Measurements from ENCODE around the gene ANKH.

ANKH gene

GRCh38 chr5:14730881-14731280 is 140.7 kb downstream of the ANKH start:
- DNase-seq = no peak

GRCh38 chr5:14730466-14730865 is 141.1 kb downstream of the ANKH start:
- no peak for DNase-seq

DNA sequence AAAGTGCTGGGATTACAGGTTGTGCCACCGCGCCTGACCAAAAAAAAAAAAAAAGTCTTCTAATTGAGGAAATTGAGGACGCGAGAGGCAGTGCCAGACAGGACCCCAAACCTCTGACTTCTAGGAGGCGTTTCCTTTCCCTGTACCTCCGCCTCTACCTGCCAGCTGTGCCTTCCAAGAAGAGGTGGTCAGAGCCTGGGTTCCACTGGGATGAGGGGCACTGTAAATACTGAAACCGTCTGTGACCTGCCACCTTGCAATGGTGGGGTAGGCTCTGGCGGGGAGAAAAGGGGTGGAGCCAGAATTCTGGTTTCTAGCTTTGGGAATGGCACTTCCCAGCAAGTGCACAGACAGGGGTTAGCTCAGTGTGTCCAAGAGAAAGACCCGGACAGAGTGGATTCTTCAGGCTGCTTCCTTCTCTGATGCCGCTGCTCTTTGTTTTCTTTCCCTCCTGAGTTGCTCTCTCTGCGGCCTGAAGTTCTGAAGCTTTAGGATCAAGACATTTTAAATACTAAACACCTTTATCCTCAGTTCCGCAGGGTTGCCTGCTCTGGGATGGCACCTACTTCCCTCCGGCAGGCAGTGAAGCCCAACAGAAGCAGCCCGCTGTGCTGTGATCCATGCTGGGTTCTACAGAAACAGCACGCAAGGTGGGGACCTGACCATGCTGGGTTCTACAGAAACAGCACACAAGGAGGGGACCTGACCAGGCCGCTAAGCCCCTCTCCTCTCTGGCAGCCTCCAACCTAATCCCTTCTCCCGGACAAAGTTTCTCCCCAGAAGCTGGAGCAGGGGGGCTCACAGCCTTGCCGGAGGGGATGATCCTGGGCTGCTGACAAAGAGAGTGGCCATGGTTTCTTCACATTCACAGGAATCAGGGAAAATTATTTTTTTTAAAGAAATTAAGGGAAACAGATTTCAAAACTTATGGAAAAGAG is 141.9 kb downstream of the ANKH start:
- no peak for DNase-seq

DNA sequence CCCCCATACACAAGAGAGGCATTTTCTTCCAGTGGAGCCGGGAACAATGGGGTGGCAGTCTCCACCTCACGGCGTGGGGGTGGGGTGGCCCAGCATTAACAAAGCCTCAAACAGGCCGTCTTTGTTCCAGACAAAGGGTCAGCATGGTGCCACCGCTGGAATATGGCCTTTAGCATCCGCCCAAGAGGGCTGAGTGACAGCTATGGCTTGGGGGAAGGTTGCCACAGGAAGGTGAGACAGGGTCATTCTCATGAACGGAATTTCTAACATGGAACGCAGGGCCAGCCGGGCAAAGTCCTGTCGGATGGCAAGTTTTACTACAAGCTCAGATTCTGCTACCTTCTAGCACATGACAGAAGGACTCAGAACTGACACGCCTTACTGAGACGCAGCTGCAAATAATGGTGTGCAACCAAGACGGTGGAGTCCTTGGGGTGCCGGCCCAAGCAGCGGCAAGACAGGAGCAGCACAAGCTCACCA is 143.1 kb downstream of the ANKH start:
- no peak for DNase-seq

DNA sequence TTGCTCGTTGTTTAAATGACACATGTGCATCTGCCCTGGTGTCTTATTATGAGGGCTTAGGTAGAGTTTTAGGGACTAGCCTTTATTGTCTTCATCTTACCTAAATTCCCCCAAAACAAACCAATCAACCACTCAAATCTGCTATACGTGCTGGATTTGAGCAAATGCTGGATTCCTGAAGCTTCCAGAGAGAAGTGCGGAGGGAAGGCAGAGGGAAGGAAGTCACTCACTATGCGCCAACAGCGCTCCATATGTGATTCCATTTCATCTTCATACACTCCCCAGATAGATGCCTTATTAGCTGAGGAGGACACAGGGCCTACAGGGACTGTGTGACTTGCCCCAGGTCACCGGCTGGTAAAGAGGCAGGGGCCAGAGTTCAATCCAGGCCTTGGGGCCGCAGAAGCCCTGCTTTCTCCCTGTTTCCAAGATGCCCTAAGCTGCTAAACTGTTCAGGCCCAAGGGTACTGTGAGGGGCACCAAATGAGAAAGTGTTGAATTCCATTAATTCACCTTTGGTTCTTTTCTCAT is 143.6 kb downstream of the ANKH start:
- no peak for DNase-seq

GRCh38 chr5:14727428-14727865 is 144.1 kb downstream of the ANKH start:
- peak in 1 of 2 experiments; percentile 78 for DNase-seq

DNA sequence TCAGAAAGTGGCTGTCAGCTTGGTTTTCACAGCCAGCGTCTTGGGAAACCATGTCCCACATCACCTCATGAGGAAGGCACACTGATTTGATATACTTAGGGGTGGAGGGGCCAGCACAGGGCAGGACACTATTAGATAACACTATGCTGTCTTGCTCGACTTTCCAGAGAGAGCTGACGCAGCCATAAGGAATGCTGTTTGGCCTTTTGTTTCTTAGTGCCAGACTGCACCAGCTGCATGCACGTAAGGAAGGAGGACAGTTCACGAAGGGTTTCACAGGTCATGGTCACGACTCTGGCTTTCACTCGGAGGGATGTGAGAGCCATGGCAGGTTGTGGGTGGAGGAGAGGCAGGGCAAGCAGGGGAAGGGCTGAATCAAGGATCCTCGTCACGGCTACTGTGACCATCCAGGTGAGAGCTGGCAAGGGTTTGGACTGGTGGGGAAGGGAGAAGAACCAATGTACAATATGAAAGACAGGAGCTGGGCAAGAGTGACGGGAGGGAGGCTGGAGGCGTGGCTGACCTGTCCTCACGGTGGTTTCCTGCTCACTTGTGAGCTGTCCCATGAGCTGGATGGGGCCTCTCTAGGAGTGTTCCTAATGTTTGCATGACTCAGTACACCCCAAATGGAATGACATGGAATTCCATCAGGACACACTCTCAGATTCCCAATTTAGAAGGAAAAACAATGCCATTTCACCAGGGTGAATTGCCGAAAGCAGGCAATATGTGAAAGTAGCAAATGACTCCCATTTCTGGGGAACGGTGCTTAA is 145.3 kb downstream of the ANKH start:
- no peak for DNase-seq

DNA sequence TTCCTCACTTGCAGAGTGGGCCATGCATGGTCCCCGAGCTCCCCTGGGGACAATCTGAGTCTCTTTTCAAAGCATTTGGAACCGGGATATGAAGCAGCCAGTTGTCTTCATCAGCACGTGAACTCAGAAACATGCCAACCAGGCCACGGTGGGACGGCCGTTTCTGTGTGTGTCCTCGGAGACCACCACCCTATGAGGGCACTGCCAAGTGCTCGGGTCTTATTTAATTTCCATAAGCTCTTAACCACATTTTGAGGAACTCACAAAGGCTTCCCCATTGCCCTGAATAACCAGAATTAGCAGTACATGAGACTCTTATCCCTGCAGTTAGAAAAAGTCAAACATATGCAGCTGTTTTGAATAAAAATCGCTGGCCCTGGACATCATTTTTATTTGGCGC is 146.9 kb downstream of the ANKH start:
- no peak for DNase-seq

DNA sequence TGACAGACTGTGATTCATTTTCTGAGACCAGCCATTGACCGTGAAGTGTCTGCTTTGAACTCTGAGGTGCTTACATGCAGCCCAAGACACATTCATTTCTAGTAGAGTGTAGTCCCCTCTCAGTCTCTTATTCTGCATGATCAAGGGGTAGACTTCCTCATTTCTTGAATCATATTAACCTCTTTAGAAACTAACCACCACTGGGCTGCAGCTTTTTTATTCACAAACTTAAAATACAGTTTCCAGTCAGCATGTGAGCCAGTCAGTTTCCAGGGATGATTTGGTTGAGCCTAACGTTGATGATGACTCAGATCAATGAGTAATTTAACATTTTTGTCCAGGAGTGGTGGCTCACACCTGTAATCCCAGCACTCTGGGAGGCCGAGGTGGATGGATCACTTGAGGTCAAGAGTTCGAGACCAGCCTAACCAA is 147.9 kb downstream of the ANKH start:
- no peak for DNase-seq

DNA sequence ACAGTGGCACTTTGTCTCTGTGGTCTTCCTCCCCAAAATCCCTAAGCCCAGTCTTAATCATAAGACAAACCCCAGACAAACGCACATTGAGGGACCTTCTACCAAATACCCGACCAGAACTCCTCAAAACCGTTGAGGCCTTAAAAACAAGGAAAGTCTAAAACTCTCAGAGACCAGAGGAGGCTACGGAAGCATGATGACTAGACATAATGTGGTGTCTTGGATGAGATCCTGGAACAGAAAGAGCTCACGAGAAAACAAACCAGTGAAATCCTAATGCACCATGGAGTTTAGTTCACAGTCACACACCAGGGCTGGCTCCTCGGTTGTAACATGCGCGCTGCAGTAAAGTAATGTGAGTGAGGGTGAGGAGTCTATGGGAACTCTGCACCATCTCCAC is 148.7 kb downstream of the ANKH start:
- no peak for DNase-seq

- no peak for DNase-seq
These were observed 149.5 kb downstream of the ANKH start for GRCh38 chr5:14721990-14722656.

DNA sequence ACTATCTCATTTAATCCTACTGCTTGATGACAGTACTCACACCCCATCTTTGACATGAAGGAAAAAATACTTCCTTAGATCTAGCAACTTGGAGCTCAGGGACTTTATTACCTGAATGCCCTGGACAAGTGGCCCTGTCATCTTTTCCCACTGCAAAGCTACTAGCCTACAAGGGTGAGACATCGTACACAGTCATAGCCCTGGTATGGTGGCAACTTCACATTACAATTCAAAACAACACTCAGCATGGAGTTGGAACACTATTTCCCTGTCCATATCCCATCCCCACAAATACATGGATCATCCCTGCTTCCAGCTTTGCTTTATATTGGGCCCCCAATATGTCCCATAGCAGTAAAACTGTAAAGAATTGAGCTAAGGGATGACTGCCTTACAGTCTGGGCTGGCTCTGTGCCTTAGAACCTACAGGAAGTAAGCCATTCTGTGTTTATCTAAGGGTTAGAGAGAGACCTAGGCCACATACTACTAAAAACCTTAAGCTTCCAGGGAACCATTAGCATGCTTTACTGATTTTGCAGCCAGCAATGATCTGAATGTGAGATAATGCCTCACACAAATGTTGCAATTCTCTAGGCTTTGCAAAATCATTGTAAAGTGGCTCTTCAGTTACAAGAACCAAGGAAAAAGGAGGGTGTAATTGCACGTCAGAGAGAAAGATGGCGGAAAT is 151.2 kb downstream of the ANKH start:
- no peak for DNase-seq

DNA sequence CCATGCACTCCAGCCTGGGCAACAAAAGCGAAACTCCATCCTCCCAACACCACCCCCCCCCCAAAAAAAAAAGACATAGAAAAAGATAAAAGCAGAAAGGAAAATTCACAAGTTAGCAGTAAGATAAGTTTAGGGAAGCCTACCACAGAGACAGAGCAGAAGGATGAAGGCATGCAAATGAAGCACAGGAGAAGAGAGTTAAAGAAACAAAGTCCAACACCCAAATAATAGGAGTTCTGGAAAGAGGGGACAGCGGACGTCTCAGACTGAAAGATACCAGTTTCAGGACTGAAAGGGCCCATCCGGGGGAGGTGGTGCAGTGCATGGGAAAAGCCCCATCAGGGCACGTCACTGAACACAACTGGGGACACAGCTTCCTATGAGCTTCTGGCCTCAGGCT is 152.8 kb downstream of the ANKH start:
- DNase-seq = no peak

GRCh38 chr5:14716755-14717752 is 154.5 kb downstream of the ANKH start:
- DNase-seq = no peak

DNA sequence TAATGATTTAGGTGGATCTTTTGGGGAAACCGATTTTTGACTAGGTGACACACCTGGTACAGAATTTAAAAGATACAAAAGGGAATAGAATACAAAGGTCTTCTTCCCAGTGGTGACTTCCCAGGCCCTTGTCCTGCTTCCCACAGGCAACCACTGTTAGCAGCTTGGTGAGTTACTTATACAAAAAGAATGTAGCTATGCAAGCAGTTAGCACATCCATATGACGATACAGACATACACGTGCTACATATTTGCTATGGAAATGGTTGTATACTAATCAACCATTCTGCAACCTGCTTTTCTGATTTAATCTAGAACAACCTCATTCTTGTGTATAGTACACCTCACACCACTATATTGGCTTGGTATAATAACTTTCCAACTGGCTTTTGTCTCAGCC is 156.1 kb downstream of the ANKH start:
- no peak for DNase-seq

- no peak for DNase-seq
These were observed 156.9 kb downstream of the ANKH start for GRCh38 chr5:14714706-14715105.

GRCh38 chr5:14713476-14714390 is 157.8 kb downstream of the ANKH start:
- DNase-seq = no peak

DNA sequence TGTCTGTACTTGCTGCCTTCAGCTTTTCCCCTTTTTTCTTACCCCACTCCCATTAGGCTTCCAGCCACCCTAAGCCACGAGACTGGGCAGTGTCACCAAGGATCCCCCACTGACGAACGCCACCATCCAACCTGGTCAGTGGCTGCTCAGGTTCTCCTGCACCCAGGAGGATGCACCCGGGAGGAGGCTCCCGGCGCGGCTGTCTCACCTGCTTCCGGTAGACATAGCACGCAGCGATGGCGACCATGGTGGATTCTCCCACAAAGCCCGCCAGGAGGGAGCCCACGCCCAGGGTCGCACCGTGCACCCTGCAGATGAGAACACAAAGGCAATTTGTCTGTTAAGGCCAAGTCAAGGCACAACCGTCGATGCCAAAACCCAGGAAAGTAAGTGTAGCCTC is 158.9 kb downstream of the ANKH start:
- no peak for DNase-seq

- no peak for DNase-seq
These were observed 159.4 kb downstream of the ANKH start for GRCh38 chr5:14712131-14712530.
